Stimulated activated naive CD4-positive, alpha-beta T cell (primary cell): ENCODE measurements around the gene SSR4.
"Not testable (repeated sequence)": the region's sequence is repeated elsewhere in the genome, so short reads cannot be mapped to it uniquely, and the experiment has no call there.

Experiments
- DNase-seq, 6 experiments: peaks; one replicate each; lab custom pipeline; 2025; lab: John Stamatoyannopoulos, UW

Gene SSR4

DNA sequence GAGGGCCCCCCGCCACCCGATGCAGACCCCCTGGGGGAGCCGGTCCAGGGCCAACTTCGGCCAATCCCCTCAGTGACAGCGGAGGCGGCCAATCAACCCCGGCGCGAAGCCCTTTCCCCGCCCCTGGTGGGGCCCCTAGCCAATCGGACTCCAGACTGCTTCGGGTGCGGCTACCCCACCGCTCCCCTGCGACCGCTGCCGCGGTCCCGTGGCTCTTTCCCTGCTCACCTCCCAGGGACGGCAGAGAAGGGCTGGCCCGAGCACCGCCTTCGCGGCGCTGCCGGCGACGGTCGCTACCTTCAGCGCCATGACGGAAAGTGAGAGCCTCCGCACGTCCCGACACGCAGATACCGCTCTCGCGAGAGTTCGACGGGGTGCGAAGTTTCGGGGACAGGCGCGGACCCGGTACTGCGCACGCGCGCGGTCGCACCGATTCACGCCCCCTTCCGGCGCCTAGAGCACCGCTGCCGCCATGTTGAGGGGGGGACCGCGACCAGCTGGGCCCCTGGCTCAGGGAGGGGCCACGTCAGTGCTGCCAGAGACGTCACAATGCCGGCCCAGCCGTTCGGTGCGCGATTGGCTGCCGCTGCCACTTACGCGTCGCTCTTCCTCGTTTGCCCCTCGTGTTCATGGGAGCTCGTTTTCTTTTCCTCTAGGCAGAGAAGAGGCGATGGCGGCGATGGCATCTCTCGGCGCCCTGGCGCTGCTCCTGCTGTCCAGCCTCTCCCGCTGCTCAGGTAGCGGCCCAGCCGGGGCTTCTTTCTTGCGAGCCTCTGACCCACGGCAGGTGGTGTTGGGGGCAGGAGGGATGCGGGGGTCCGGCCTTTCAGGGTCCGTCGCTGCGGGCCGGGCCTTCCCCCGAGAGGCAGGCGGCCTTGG, at the start of gene SSR4, which contains the start of gene IDH3G:
SSR4 (plus strand) TSS at position 651 of the 879 bp plus-strand sequence; CDS start at position 671, 20 bp downstream.
IDH3G (minus strand) TSS at position 358 of the 879 bp plus-strand sequence; CDS start at position 309, 49 bp downstream.
- DNase-seq: peak; percentile 80 to 94 (median 92)

DNA sequence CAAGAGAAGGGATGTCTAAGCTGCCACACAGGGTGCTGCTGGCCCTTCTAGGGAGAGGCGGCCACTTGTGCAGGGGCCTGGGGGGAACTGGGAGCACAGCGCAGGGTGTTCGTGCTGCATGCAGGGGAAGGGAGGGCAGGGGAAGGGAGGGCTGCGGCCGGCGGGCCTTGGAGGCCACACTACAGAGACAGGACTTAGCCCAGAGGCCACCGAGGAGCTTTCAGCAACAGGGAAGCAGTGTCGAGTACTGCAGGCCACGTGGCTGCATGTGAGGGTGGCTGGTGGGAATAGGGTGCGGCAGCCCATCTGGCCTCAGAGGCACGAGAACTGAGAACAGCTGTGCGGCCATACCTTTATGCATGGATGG, 49.4 kb upstream of the SSR4 start:
- not testable (repeated sequence) for DNase-seq

DNA sequence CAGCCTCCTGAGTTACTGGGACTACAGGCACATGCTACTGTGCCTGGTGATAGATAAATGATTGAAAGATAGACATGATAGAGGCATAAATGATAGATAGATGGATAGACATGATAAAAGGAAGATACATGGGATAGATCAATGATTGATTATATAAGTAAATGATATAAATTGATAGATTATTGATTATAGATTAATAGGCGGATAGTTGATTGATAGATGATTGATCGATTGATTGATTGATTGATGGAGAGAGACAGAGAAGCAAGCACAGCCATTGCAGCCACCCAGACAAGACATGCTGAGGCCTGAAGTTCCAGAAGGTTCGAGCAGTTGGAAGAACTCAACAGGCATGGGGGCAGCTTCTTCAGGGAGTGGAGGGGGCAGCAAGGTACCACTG, 48.1 kb upstream of the SSR4 start:
- DNase-seq: no peak

DNA sequence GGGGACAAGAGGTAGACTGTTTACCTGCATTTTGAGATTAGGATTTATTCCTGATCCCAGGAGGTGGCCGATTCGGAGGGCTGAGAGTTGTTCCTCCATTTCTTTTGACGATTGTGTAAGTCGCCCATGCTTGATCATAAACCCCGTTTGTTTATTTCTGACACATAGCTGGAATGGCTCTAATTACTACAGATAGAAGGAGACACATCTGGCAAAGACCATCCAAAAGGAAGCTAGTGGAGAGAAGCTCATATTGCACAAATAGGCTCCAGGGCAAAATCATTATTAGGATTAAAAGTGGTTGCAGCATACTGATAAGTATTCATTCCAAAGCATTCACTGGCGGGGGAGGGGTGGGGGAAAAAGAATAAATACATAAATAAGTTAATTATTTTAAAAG, 47.5 kb upstream of the SSR4 start:
- not testable (repeated sequence) for DNase-seq

DNA sequence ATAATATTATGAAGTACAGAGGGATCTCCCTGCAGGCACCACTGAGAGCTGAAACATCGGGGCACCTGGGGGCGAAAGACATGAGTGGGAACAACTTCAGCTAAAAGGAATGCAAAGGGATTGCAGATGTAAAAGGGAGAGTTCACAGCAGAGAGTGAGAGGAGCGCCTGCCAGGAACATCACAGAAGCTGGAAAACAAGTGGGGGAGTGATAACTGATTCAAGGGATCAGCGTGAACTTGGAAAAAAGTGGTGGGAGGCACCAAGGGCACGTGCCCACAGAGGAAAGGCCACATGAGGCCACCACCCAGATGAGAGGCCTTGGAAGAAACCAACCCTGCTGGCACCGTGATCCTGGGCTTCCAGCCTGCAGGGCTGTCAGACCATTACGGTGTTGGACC, 45.5 kb upstream of the SSR4 start:
- not testable (repeated sequence) for DNase-seq

DNA sequence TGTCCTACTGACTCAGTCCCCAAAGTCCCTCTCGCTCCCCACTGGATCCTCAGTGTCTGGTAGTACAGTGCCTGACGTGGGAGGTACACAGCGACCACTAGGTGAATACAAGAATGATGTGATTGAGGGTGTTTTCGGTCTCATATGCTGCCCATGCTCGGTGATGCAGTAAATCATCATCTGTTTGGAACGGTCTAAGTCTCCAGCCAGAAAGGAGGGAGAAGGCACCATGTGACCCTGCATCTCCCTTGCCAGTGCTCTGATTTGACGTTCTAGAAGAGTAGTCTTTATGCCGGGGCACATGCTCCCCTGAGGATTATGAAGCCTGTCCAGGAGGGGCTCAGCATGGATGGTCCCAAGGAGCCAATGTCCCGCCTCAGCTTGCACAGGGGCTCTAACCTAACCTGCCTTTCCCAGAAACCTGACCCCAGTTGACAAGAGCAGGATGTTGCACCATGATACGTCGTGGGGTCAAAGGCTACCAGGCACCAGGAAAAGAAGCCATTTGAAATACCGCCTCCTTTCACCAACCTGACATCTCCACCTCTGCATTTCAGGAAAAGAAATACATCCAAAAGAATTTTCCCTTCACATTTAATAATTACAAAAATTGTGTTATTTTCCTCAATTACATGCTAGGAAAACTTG, 44.2 kb upstream of the SSR4 start:
- DNase-seq: no peak

DNA sequence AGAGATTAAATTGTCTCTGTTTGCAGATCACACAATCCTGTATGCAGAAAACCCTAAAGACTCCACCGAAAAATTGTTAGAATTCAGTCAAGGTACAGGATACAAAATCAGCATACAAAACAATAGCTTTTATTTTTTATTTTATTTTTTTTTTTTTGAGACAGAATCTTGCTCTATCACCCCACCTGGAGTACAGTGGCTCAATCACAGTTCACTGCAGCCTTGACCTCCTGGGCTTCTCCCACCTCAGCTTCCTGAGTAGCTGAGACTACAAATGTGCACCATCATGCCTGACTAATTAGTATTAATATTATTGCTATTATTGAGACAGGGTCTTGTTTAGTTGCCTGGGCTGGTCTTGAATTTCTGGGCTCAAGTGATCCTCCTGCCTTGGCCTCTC, 39.3 kb upstream of the SSR4 start:
- DNase-seq: no peak

DNA sequence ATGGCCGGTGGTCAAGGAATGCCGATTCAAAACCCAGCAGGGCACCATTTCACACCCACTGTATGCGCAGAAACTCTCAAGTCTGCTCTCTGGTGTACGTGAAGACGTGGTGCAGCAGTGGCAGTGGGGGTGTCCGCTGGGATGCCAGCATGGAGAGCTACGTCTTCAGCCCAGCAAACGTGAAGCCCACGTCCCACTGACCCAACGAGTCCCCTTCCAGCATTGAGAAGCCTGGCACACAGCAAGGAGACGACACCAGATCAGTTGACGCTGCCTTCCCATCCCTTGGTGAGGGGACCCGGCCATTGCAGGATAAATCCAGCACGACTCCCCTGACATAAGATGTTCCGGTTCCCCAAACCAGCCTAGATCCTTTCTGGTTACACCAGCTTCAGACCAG, 32.6 kb upstream of the SSR4 start:
- DNase-seq: no peak

DNA sequence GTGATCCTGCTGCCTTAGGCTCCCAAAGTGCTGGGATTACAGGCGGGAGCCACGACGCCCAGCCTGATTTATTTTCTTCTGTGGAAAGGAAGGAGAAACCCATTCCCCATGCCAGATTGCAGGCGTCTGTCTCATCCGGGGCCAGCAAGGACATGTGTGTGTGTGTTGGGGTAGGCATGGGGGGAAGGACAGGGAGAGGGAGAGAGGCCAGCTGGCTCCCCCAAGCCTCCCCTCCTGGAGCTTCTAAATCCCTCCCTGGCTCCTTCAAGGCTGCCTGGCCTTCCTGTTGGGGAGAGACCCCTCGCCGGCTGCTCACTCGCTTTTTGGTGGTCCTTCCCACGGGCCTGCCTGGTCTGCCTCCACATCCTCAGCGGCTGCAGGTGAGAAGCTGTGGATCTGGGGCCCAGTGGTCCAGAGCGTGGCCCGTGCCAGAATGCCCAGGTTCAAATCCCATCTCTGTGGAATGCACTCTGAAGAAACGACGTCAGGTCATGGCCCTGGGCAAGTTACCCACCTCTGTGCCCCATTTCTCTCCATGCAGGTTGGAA, 31.8 kb upstream of the SSR4 start:
- no peak for DNase-seq

DNA sequence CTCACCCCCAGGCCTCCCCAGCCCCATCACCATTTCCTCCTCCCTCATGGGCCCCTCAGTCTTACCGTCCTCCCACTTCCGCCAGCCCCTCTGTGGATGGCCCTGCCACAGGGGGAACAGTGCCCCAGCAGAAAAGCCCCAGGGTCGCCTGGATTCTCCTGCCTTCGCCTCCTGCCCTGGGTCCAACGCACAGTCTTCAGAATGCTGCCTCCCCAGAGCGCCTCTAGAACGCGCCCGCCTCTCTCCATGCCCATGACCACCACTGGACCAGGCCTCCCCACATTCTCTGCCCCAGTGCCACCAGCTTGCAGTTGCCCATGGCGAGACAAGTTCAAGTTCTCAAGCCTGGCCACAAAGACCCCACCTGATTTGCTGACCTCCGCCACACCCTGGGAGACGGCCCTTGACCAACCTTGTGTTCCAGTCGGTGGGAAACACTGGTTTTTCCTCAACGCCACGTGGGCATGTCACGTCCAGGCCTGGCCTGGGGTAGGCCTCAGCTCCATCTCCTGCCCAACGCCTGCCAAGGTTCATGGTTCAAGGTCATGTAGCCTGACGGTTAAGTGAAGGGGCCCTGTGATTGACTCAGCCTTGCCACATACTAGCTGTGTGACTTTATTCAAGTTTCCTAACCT, 31.1 kb upstream of the SSR4 start:
- no peak for DNase-seq

DNA sequence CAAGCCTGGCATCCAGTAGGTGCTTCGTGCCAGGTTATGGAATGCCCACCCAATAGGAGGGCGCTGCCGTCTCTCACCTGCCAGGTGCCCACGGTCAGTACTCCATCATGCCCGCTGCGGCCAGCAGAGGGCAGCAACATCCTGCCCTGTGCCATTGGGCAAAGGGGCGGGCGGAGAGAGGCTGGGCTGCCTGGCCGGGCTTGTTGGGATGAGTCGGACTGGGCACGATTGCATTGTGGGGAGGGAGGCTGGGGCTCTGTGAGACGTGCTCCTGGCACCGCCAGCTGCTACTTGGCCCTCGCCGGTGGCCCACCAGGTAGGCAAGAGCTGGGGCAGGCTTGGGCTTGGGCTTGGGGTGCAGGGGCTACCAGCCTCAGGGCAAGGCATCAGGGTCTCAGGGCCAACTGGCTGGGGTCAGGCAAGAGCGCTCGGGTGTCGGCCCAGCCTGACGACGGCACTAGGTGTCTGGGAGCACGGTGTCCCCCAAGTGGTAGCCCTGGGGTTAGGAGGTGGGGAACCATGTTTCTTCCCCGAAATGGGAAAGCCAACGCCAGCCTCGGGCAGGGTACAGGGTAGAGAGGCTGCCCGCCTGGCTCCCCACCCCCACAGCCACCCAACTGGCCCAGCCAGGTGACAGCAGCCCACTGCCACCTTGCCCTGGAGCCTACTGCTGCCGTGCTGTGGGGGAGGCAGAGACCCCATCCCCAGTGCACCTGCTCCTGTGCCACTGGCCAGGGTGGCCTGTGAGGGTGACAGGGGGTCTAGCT, 30.3 kb upstream of the SSR4 start, which contains the start of gene PLXNB3:
PLXNB3 (plus strand) TSS at position 261 of the 767 bp plus-strand sequence. CDS start 1,287 bp downstream, outside the sequence.
- DNase-seq: peak; percentile 27 to 79 (median 67)

DNA sequence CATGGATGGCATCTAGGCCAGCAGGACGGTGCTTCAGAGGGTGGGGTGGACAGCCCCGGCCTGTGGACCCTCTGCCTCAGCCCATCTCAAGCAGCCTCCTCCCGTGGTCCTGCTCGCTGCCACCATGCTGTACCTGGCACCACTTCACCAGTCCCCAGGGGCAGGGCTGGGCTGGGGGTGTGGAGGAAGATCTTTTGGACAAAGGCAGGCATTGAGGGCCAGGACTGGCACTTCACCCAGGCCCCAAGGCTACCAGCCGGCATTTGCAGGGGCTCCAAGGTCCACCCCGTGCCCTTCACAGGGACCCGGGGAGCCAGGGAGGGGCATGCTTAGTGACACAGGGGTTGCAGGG, 29.7 kb upstream of the SSR4 start:
- DNase-seq: no peak

DNA sequence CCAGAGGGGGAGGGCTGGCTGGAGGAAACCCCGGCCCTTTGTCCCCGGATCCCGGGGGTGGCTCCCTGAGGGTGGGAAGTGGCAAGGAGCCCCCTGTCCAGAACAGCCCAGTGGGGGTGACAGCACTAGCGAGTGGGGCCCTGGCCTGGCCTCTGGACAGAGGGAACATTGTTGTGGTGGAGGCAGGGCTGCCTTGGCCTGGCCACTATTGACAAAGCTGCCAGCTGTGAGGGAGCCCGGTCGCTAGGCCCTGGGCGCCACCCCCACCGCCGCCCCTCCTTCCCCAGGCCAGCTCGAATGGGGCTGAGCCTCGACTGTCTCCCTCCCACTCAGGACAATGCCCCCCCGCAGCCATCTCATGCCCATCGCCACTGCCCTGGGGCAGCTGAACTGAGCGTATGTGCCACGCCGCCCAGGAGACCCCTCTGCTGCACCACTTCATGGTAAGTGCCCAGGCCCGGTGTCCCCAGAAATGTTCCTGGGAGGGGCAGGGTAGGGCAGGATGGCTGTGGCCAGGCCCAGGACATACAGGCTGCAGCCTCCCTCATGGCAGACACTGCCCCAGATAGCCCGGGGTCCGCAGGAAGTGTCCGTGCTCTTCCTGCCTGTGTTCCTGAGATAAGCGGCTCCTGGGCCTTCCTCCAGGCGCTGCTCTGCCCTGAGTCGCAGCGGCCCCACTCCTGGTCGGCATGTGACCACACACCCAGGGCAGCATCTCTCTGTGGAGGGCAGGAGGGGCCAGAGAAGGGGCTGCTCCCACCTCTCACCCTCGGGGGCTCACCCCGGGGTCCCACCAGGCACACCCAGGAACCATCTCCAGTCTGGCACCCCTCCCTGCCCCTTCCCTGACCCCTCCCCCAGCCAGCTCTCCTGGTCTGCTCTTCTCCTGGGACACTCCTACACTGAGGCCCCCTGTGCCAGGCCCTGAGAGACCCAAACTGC, 29.1 kb upstream of the SSR4 start:
- no peak for DNase-seq

DNA sequence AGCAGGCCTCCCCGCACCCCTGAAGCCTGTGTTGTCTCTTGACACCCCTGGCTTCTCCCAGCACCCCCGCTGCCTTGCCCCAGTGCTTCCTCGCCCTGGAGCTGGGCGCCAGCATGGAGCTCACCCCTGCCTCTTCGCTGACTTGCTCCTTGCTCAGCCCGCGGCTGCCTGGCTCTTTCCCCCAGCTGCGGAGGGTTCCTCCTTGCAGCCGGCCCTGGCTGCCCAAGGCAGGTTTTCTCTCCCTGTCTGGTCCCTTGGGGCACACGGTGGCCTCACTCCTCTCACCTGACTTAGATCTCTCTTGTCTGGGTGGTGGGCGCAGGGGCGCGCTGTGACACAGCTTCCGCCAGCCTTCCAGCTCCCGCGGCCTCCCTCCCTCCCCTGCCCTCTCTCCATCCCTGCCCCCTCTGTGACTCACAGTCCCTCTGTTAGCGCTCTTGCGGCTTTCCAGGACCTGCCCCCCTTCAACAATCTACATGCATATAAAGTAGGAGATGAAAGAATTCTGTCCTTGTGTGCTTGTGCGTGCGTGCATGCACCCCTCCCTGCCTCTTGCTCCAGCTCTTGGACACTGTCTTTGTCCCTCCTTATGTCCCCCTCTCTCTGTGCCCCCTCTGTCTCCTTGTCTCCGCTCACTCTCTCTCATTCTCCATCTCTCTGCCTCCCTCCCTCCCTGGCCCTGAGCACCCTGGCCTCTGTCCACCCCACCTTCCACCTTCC, 28.2 kb upstream of the SSR4 start:
- no peak for DNase-seq

DNA sequence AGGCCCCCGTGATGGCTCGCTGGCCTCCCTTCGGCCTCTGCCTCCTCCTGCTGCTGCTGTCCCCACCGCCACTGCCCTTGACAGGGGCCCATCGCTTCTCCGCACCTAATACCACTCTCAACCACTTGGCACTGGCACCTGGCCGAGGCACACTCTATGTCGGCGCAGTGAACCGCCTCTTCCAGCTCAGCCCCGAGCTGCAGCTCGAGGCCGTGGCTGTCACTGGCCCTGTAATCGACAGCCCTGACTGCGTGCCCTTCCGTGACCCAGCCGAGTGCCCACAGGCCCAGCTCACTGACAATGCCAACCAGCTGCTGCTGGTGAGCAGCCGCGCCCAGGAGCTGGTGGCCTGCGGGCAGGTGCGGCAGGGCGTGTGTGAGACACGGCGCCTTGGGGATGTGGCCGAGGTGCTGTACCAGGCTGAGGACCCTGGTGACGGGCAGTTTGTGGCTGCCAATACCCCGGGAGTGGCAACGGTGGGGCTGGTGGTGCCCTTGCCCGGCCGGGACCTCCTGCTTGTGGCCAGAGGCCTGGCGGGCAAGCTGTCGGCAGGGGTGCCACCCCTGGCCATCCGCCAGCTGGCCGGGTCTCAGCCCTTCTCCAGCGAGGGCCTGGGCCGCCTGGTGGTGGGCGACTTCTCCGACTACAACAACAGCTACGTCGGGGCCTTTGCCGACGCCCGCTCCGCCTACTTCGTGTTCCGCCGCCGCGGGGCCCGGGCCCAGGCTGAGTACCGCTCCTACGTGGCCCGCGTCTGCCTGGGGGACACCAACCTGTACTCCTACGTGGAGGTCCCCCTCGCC, 27.4 kb upstream of the SSR4 start:
- no peak for DNase-seq

DNA sequence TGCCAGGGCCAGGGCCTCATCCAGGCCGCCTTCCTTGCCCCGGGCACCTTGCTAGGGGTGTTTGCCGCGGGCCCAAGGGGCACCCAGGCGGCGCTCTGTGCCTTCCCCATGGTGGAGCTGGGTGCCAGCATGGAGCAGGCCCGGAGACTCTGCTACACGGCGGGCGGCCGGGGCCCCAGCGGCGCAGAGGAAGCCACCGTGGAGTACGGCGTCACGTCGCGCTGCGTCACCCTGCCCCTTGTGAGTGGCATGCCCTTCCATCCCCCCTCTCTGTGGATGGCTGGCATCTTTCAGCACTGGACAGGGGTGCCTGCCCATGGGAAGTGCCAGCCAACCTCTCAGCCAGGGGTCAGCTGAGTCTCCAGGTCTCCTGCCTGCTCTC, 26.8 kb upstream of the SSR4 start:
- DNase-seq: no peak

DNA sequence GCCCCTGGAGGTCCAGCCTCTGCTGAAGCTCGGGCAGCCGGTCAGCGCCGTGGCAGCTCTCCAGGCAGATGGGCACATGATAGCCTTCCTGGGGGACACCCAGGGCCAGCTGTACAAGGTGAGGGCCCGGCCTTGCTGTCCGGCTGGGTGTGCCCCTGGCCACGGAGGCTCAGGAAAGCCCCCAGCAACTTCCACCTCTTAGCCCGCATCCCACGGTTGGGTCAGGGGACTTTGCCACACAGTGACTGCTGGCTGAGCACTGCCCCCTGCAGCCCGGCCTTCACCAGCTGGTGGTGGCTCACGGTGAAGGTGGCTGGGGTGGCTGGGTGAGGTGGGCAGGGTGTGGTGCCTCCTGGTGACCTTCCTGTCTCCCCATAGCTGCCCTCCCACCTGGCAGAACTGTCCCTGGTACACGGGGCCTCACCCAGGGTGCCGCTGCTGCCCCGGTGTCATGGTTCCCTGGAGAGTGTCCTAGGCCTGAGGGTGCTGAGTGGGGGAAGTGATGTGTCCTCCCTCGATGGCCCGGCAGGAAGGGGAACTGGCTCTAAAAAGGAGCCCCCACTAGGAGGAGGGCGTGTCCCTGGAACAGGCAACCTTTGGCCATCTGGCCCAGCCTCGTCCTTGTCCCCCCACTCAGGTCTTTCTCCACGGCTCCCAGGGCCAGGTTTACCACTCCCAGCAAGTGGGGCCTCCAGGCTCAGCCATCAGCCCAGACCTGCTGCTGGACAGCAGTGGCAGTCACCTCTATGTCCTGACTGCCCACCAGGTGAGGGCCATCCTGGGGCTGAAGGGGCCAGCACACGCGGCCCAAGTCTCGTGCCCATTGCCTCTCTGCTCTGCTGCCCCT, 25.9 kb upstream of the SSR4 start:
- DNase-seq: no peak
